ENCODE measurements around the gene FGGY. TPM values are rescaled to one million over a fixed set of nuclear protein-coding genes. Genes with fewer than 3 reads are reported as not detected.

Gene FGGY
- total and polyA plus RNA-seq, 2 donors (not counting 1 experiment from before 2014, with no cell fraction given), result 6.1 to 38.5 TPM

DNA sequence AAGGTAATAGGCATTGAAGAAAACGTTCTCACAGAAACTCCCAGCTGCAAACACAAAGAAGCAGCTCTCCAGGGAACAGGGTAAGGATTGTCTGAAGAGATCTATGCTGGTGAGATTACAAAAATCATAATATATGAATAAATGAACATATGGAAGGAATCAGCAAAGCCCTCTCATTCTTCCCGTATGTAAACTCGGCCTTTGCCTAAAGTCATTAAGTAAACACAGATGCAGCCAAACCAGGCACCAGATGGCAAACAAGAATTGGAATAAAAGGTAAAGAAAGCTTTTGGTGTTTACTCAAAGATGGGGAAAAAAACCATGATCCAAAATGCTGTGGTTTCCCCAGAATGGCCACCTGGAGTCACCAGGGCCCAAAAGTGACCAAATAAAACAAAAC is 441.3 kb downstream of the FGGY start:
- H3K79me2 ChIP-seq (ENCODE audit: control insufficient read depth, insufficient read depth, low read length), result no peaks in the 10 kb centered on the region
- H3K27me3 ChIP-seq (replicated peaks in 1 of 4; ENCODE audit: control extremely low read depth in 1 of 4, control insufficient read depth in 3 of 4, insufficient read depth in 4 of 4, low read length in 3 of 4), result no peaks in the 10 kb centered on the region
- H3K9me3 ChIP-seq (ENCODE audit: control extremely low read depth in 1 of 3, control insufficient read depth in 2 of 3, insufficient read depth in 1 of 3, low read length in 2 of 3), result peaks cover 0 to 9% (median 2%) of the 10 kb centered on the region in 3 donors
- DNase-seq (no peak), ATAC-seq (ENCODE audit: low read depth) (no peak)
- Mint-ChIP-seq H3K27ac (no peak overlapping the region), H3K9me3 (ENCODE audit: insufficient read depth) (peaks cover 6% of the 10 kb centered on the region), H3K4me3 (no peak overlapping the region), H3K27me3 (no peaks in the 10 kb centered on the region), H3K4me1 (no peaks in the 10 kb centered on the region)
- ChIA-PET CTCF (interaction anchor here (1.1 to 2.6 kb wide), 4 partner anchors 11 to 39 kb away, joined by 3 to 8 read pairs (median 4); no protein-coding TSS in a partner anchor), POLR2A (no interaction called here)
- H4K20me1 ChIP-seq (ENCODE audit: control insufficient read depth, insufficient read depth, low read length, poor library complexity, severe bottlenecking), result no peaks in the 10 kb centered on the region
- H2AFZ ChIP-seq (ENCODE audit: insufficient read depth, low read depth, low read length, poor library complexity, severe bottlenecking), result no peak overlapping the region
- TF ChIP-seq, protein P1, sequence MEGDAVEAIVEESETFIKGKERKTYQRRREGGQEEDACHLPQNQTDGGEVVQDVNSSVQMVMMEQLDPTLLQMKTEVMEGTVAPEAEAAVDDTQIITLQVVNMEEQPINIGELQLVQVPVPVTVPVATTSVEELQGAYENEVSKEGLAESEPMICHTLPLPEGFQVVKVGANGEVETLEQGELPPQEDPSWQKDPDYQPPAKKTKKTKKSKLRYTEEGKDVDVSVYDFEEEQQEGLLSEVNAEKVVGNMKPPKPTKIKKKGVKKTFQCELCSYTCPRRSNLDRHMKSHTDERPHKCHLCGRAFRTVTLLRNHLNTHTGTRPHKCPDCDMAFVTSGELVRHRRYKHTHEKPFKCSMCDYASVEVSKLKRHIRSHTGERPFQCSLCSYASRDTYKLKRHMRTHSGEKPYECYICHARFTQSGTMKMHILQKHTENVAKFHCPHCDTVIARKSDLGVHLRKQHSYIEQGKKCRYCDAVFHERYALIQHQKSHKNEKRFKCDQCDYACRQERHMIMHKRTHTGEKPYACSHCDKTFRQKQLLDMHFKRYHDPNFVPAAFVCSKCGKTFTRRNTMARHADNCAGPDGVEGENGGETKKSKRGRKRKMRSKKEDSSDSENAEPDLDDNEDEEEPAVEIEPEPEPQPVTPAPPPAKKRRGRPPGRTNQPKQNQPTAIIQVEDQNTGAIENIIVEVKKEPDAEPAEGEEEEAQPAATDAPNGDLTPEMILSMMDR (IDR thresholded peaks at IDR 0.05), result no peak
- TF ChIP-seq EZH2 (IDR thresholded peaks at IDR 0.05; ENCODE audit: borderline replicate concordance, insufficient read depth, low read depth, low read length, poor library complexity, severe bottlenecking), result no peak
- no peak overlapping the region for H3K27ac ChIP-seq (ENCODE audit: low read length in 2 of 2)
- no peaks in the 10 kb centered on the region for H3K4me1 ChIP-seq (ENCODE audit: control insufficient read depth in 2 of 2, insufficient read depth in 2 of 2, low read length in 2 of 2)
- no peak overlapping the region for H3K9ac ChIP-seq (ENCODE audit: low read length)
- no peaks in the 10 kb centered on the region for H3K36me3 ChIP-seq (replicated peaks in 1 of 2; ENCODE audit: control extremely low read depth in 1 of 2, control insufficient read depth in 1 of 2, extremely low read depth in 1 of 2, insufficient read depth in 2 of 2, low read length in 1 of 2)
- no peak overlapping the region for H3K4me3 ChIP-seq (ENCODE audit: control extremely low read depth in 1 of 5, extremely low read depth in 1 of 5, insufficient read depth in 1 of 5, low read depth in 2 of 5, low read length in 4 of 5)
- WGBS (ENCODE audit: insufficient coverage), result no CpG with 5 or more reads among the region's 3 CpGs
- H3K4me2 ChIP-seq (replicated peaks; ENCODE audit: low read depth, low read length, poor library complexity, severe bottlenecking), result no peak overlapping the region
- intact Hi-C loops (cut with micrococcal nuclease), result no loop called here

DNA sequence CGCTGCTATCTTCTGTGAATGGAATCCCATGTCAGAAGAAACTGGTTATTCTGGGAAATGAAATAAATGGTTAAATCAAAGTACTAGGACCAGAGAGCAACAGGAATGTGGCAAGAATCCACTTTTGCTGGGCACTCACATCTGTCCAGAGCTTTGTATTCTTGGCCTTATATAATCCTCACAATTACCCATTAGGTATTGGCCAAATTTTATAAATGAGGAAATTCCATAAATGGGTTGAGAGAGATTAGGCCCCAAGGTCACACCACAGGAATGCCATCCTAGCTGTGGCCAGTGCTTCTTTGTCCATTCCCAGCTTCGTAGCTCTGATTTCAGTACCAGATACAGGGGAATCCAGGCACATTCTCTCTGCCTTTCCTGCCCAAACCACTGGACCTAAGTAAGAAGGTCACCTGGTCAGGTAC is 441.7 kb downstream of the FGGY start:
- Mint-ChIP-seq H3K4me1 (no peaks in the 10 kb centered on the region), H3K9me3 (ENCODE audit: insufficient read depth) (peaks cover 6% of the 10 kb centered on the region), H3K4me3 (no peak overlapping the region), H3K27ac (no peak overlapping the region), H3K27me3 (no peaks in the 10 kb centered on the region)
- POLR2A ChIA-PET, result no interaction called here
- intact Hi-C loops (cut with micrococcal nuclease), result no loop called here
- no peak for DNase-seq
- H3K27ac ChIP-seq (ENCODE audit: low read length in 2 of 2), result no peak overlapping the region
- CTCF ChIA-PET, result interaction anchor here (1.1 to 2.6 kb wide), 5 partner anchors 11 to 39 kb away, joined by 3 to 8 read pairs (median 4); no protein-coding TSS in a partner anchor
- no peak for ATAC-seq (ENCODE audit: low read depth)
- no peaks in the 10 kb centered on the region for H3K4me1 ChIP-seq (ENCODE audit: control insufficient read depth in 2 of 2, insufficient read depth in 2 of 2, low read length in 2 of 2)
- H2AFZ ChIP-seq (ENCODE audit: insufficient read depth, low read depth, low read length, poor library complexity, severe bottlenecking), result no peak overlapping the region
- H4K20me1 ChIP-seq (ENCODE audit: control insufficient read depth, insufficient read depth, low read length, poor library complexity, severe bottlenecking), result no peaks in the 10 kb centered on the region
- peaks cover 0 to 9% (median 2%) of the 10 kb centered on the region in 3 donors for H3K9me3 ChIP-seq (ENCODE audit: control extremely low read depth in 1 of 3, control insufficient read depth in 2 of 3, insufficient read depth in 1 of 3, low read length in 2 of 3)
- no peak overlapping the region for H3K4me3 ChIP-seq (ENCODE audit: control extremely low read depth in 1 of 5, extremely low read depth in 1 of 5, insufficient read depth in 1 of 5, low read depth in 2 of 5, low read length in 4 of 5)
- H3K36me3 ChIP-seq (replicated peaks in 1 of 2; ENCODE audit: control extremely low read depth in 1 of 2, control insufficient read depth in 1 of 2, extremely low read depth in 1 of 2, insufficient read depth in 2 of 2, low read length in 1 of 2), result no peaks in the 10 kb centered on the region
- WGBS (ENCODE audit: insufficient coverage), result 94% methylated on average over 2 of the region's 2 CpGs
- H3K4me2 ChIP-seq (replicated peaks; ENCODE audit: low read depth, low read length, poor library complexity, severe bottlenecking), result no peak overlapping the region
- no peaks in the 10 kb centered on the region for H3K79me2 ChIP-seq (ENCODE audit: control insufficient read depth, insufficient read depth, low read length)
- no peak for TF ChIP-seq EZH2 (IDR thresholded peaks at IDR 0.05; ENCODE audit: borderline replicate concordance, insufficient read depth, low read depth, low read length, poor library complexity, severe bottlenecking)
- TF ChIP-seq, protein P1 (IDR thresholded peaks at IDR 0.05), result no peak
- H3K27me3 ChIP-seq (replicated peaks in 1 of 4; ENCODE audit: control extremely low read depth in 1 of 4, control insufficient read depth in 3 of 4, insufficient read depth in 4 of 4, low read length in 3 of 4), result no peaks in the 10 kb centered on the region
- H3K9ac ChIP-seq (ENCODE audit: low read length), result no peak overlapping the region
